Endothelial cell of umbilical vein (primary cell): ENCODE measurements around the gene PDCD2L. TPM values are rescaled to one million over a fixed set of nuclear protein-coding genes. Genes with fewer than 3 reads are reported as not detected.

ENCODE experiments used
- BruUV-seq: library from RNA; stranded (reverse); fragments of 400-500 nt; replicated peaks from 2 replicates; lab custom pipeline; 2021; lab: Mats Ljungman, UMichigan
- CTCF ChIA-PET: fragments of 300-600, 350-600 bp; sonication (Branson Sonifier 250); formaldehyde crosslinking; loops from one replicate; lab custom pipeline; 2021; ENCODE audit warnings: antibody characterized with exemption, inconsistent platforms; lab: Charles Lee
- POLR2A ChIA-PET: fragments of 300-600, 350-600 bp; sonication (Branson Sonifier 250); formaldehyde crosslinking; loops from one replicate; lab custom pipeline; 2021; ENCODE audit warnings: antibody characterized with exemption, inconsistent platforms; lab: Charles Lee
- DNase-seq: peaks from one replicate; pipeline ENCODE4 v3.0.0-alpha.2; 2011; ENCODE audit warnings: low read depth, low spot score
- FAIRE-seq: peaks from 2 replicates; lab custom pipeline; 2011; peaks lifted over from hg19 to GRCh38; lab: Jason Lieb, UNC
- H2AFZ ChIP-seq: 2 replicates; pipeline ENCODE4 v1.6.0; 2012; ENCODE audit warnings: low read depth, low read length, control low read depth, inconsistent platforms
- H3K27ac ChIP-seq: 2 replicates; pipeline ENCODE4 v1.5.1; 2011; ENCODE audit warnings: low read depth, mild to moderate bottlenecking, control low read depth, low read length, moderate library complexity; ENCODE audit not compliant: insufficient read depth
- H3K27me3 ChIP-seq, 2 experiments: 2 replicates each; pipeline versions ENCODE4 v1.6.0 to v1.6.1; 2011; ENCODE audit warnings: low read length in 2 of 2, mixed read lengths in 1 of 2; ENCODE audit not compliant: control insufficient read depth in 2 of 2, insufficient read depth in 2 of 2
- H3K36me3 ChIP-seq, 2 experiments: 2 replicates in 1 of 2; 3 replicates in 1 of 2; pipeline ENCODE4 v1.5.1; 2011; ENCODE audit warnings: low read length in 2 of 2, mild to moderate bottlenecking in 1 of 2, moderate library complexity in 1 of 2; ENCODE audit not compliant: control insufficient read depth in 2 of 2, insufficient read depth in 2 of 2; ENCODE audit errors: extremely low read depth in 1 of 2
- H3K4me1 ChIP-seq: 3 replicates; pipeline ENCODE4 v1.5.1; 2011; ENCODE audit warnings: mild to moderate bottlenecking, low read length; ENCODE audit not compliant: control insufficient read depth, insufficient read depth; ENCODE audit errors: extremely low read depth
- H3K4me2 ChIP-seq: 2 replicates; pipeline ENCODE4 v1.6.1; 2011; ENCODE audit warnings: low read length, control low read depth, mixed read lengths; ENCODE audit not compliant: insufficient read depth
- H3K4me3 ChIP-seq, 3 experiments: fragments of 200-600 bp in 1 of 3; sonication (generic), shearing (Covaris generic) in 1 of 3; replicated peaks in 1 of 3; 2 replicates each; pipeline ENCODE4 v1.5.1; 2011 to 2016; ENCODE audit warnings: control low read depth in 3 of 3, low read length in 3 of 3, mild to moderate bottlenecking in 2 of 3, inconsistent platforms in 1 of 3, low read depth in 1 of 3, moderate library complexity in 1 of 3; ENCODE audit not compliant: insufficient read depth in 1 of 3
- H3K79me2 ChIP-seq: 2 replicates; pipeline ENCODE4 v1.6.0; 2012; ENCODE audit warnings: low read length, inconsistent platforms; ENCODE audit not compliant: control insufficient read depth, insufficient read depth
- H3K9ac ChIP-seq: replicated peaks from 2 replicates; pipeline ENCODE3; 2011; ENCODE audit warnings: low read length, control low read depth; ENCODE audit not compliant: insufficient read depth; ENCODE audit errors: extremely low read depth
- H3K9me1 ChIP-seq: replicated peaks from 3 replicates; pipeline ENCODE4 v1.6.0; 2011; ENCODE audit warnings: mild to moderate bottlenecking, low read length; ENCODE audit not compliant: control insufficient read depth, insufficient read depth; ENCODE audit errors: extremely low read depth
- H3K9me3 ChIP-seq: replicated peaks from 2 replicates; pipeline ENCODE4 v1.5.1; 2012; ENCODE audit warnings: low read length, inconsistent platforms; ENCODE audit not compliant: control insufficient read depth, insufficient read depth
- H4K20me1 ChIP-seq: replicated peaks from 2 replicates; pipeline ENCODE3; 2011; ENCODE audit warnings: mild to moderate bottlenecking, low read length; ENCODE audit not compliant: control insufficient read depth, insufficient read depth; ENCODE audit errors: extremely low read depth
- CTCF ChIP-seq, 2 donors: IDR thresholded peaks; 1 replicate in 1 of 2; 2 replicates in 1 of 2; pipeline ENCODE4 v1.5.1; 2011; ENCODE audit warnings: low read length in 2 of 2, mild to moderate bottlenecking in 2 of 2, moderate library complexity in 2 of 2, control low read depth in 1 of 2, inconsistent platforms in 1 of 2, low read depth in 1 of 2; ENCODE audit not compliant: insufficient read depth in 1 of 2; ENCODE audit errors: extremely low read depth in 1 of 2
- EZH2 ChIP-seq: IDR thresholded peaks from 2 replicates; pipeline ENCODE4 v1.6.1; 2012; ENCODE audit warnings: borderline replicate concordance, low read depth, mild to moderate bottlenecking, moderate library complexity, low read length, inconsistent platforms; ENCODE audit not compliant: severe bottlenecking
- FOS ChIP-seq: IDR thresholded peaks from 2 replicates; pipeline ENCODE4 v1.6.1; 2011; ENCODE audit warnings: mild to moderate bottlenecking, low read length, moderate library complexity, borderline replicate concordance; ENCODE audit not compliant: insufficient read depth
- GATA2 ChIP-seq: IDR thresholded peaks from 2 replicates; pipeline ENCODE4 v1.7.0; 2011; ENCODE audit warnings: low read depth, mild to moderate bottlenecking, moderate library complexity, mixed read lengths, low read length; ENCODE audit not compliant: insufficient read length, insufficient read depth
- JUN ChIP-seq: IDR thresholded peaks from 2 replicates; pipeline ENCODE4 v1.6.1; 2011; ENCODE audit warnings: borderline replicate concordance, low read depth; ENCODE audit not compliant: insufficient read length, insufficient read depth
- MAX ChIP-seq: IDR thresholded peaks from 2 replicates; pipeline ENCODE4 v1.6.1; 2011; ENCODE audit not compliant: insufficient read depth, insufficient read length
- MYC ChIP-seq: IDR thresholded peaks from one replicate; pipeline ENCODE4 v1.6.1; 2011; ENCODE audit warnings: mild to moderate bottlenecking, low read depth, low read length
- POLR2A ChIP-seq: IDR thresholded peaks from 2 replicates; pipeline ENCODE4 v1.6.1; 2012; ENCODE audit warnings: low read depth, mild to moderate bottlenecking, control low read depth, low read length
- POLR2AphosphoS5 ChIP-seq: IDR thresholded peaks from 2 replicates; pipeline ENCODE4 v1.6.1; 2012; ENCODE audit warnings: low read depth, mild to moderate bottlenecking, control low read depth, low read length, moderate library complexity; ENCODE audit not compliant: insufficient read depth
- dilution Hi-C: fragments of 300-500 bp; cut with MboI; formaldehyde crosslinking; loops from one replicate; pipeline ENCODE4 v1.15.0; 2019; ENCODE audit warnings: low sequenced_read_pairs; ENCODE audit not compliant: extremely low pct_ligation_motif_present
- intact Hi-C: fragments of 100-400 bp; cut with micrococcal nuclease; formaldehyde crosslinking; loops from one replicate; pipeline ENCODE4 v1.10.0; 2022
- polyA plus RNA-seq, 4 experiments: library from polyadenylated mRNA; depleted of rRNA in 3 of 4; stranded (reverse) in 3 of 4; unstranded in 1 of 4; fragments of >200 nt; gene quantifications; 2 replicates each; pipeline versions ENCODE4 v1.2.1 to v1.2.3, GENCODE V29; 2011 to 2012; ENCODE audit warnings: missing spikeins in 1 of 4
- total RNA-seq: library from RNA; stranded (reverse); gene quantifications from 2 replicates; pipeline ENCODE4 v1.2.3, GENCODE V29; 2021

The PDCD2L gene
- total and polyA plus RNA-seq, 2 donors (not counting 3 experiments of a cell fraction or from before 2014, with no cell fraction given): 12.4 to 20.3 TPM

DNA sequence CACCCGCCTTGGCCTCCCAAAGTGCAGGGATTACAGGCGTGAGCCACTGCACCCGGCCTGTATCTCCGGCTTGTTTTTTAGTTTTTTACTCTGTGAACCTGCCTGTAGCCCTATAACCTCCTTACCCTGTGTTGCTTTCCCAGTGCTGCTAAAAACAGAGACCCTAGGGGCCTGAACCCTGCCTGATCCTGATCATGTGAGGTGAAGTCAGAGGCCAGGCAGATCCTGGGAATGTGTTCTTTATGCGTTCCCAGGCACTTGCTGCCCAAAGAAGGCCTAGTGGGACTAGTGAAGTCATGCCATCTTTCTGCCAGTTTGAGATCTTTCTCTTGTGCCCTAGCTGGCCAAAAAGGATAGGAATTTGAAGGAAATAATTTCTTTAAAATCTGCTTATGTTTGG, 28.6 kb downstream of the PDCD2L start:
- TF ChIP-seq POLR2A: no peak
- no peak for TF ChIP-seq FOS
- TF ChIP-seq POLR2AphosphoS5: no peak
- no peak for TF ChIP-seq GATA2
- no peak for TF ChIP-seq EZH2
- no peak for TF ChIP-seq MYC
- no peak for TF ChIP-seq MAX
- ChIA-PET CTCF (interaction anchor here (1.2 kb wide), 1 partner anchor 20 kb away, joined by 5 read pairs; no protein-coding TSS in a partner anchor), POLR2A (no interaction called here)
- peaks cover 11% of the 10 kb centered on the region for H4K20me1 ChIP-seq
- no peaks in the 10 kb centered on the region for H3K27me3 ChIP-seq
- peaks cover 82% of the 10 kb centered on the region for H3K79me2 ChIP-seq
- no peak overlapping the region for H3K27ac ChIP-seq
- intact Hi-C loops: loop anchor here (5.0 to 10.0 kb wide), 2 partner anchors 65 to 218 kb away; partner anchors contain the start of gene GPI
- peaks cover 32% of the 10 kb centered on the region for H3K4me1 ChIP-seq
- H3K9ac ChIP-seq: no peak overlapping the region
- H3K4me2 ChIP-seq: no peak overlapping the region
- FAIRE-seq (no peak), DNase-seq (peak; percentile 53)
- H3K9me3 ChIP-seq: no peaks in the 10 kb centered on the region
- H3K9me1 ChIP-seq: no peaks in the 10 kb centered on the region
- peaks cover 4 to 6% of the 10 kb centered on the region in 2 experiments for H3K36me3 ChIP-seq
- dilution Hi-C loops: no loop called here
- no TSS peak for BruUV-seq
- H2AFZ ChIP-seq: no peak overlapping the region
- H3K4me3 ChIP-seq: no peak overlapping the region

- Histone ChIP-seq H3K79me2 (peaks cover 62% of the 10 kb centered on the region), H4K20me1 (peaks cover 7% of the 10 kb centered on the region), H3K4me2 (peak overlapping the region; percentile 2), H2AFZ (no peak overlapping the region), H3K27ac (peak overlapping the region; percentile 69), H3K4me1 (peaks cover 5% of the 10 kb centered on the region), H3K9ac (no peak overlapping the region), H3K4me3 (no peak overlapping the region), H3K27me3 (no peaks in the 10 kb centered on the region), H3K9me3 (no peaks in the 10 kb centered on the region), H3K36me3 (peaks cover 8 to 12% of the 10 kb centered on the region in 2 experiments), H3K9me1 (no peaks in the 10 kb centered on the region)
- no TSS peak for BruUV-seq
- FAIRE-seq (no peak), DNase-seq (peak; percentile 85)
- dilution Hi-C loops (no loop called here), intact Hi-C loops (loop anchor here (10.0 kb wide), 1 partner anchor 222 kb away; no protein-coding TSS in a partner anchor)
- ChIA-PET CTCF (no interaction called here), POLR2A (no interaction called here)
- TF ChIP-seq POLR2AphosphoS5 (no peak), FOS (no peak), GATA2 (no peak), MYC (no peak), EZH2 (no peak), CTCF (IDR thresholded peaks at IDR 0.05; ENCODE audit: extremely low read depth in 1 of 2, insufficient read depth in 1 of 2, low read depth in 1 of 2, low read length in 2 of 2) (no peak), JUN (no peak), MAX (no peak), POLR2A (no peak)
Measured at GRCh38 chr19:34436716-34437115, 32.5 kb downstream of the PDCD2L start.
